Right renal cortex interstitium (tissue), 3 donors: ENCODE results near the gene ZNF777. TPM values are rescaled to one million over a fixed set of nuclear protein-coding genes. Genes with fewer than 3 reads are reported as not detected.
"Not testable (repeated sequence)": the region's sequence is repeated elsewhere in the genome, so short reads cannot be mapped to it uniquely, and the experiment has no call there.

Experiments
- DNase-seq, 3 donors: peaks; one replicate each; pipeline ENCODE4 v3.0.0-alpha.2; 2013; ENCODE audit warnings: low read depth in 3 of 3, low spot score in 2 of 3
- polyA plus RNA-seq, 3 donors: library from polyadenylated mRNA; unstranded; fragments of 120-200 nt; gene quantifications; one replicate each; pipeline ENCODE4 v1.2.1, GENCODE V29; 2013; ENCODE audit not compliant: insufficient read length in 3 of 3

ZNF777 gene
- polyA plus RNA-seq, 3 donors: 12.9 to 13.3 (median 13.1) TPM

GRCh38 chr7:149420006-149420405, 40.9 kb downstream of the ZNF777 start:
- DNase-seq: no peak

GRCh38 chr7:149415391-149416071, 45.3 kb downstream of the ZNF777 start:
- no peak for DNase-seq

DNA sequence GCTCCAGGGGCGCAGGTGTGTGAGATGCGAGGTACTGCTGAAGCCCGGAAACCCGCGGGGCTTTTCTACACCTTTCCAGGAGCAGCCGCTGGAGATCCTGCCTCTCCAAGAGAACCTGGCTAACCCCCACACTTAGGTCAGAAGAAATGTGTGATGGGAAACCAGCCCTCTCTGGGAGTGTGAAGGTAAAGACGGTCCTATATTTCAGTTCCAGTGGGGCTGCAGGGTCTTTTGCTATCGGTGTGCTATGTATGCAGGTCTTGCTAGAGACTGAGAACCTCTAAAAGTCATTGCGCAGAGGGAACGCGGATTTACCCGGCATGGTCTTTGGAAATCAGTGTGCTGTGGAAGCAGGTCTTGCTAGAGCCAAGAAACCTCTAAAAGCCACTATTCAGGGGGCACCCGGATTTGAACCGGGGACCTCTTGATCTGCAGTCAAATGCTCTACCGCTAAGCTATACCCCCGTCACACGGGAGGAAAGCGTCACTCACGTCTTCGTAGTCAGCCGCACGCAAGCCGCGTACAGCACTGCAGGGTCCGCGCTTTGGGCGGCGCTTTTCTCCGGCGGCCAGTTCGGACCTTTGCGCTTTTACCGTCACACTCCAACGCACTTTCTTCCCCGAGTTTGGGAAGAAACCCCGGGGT, 46.0 kb downstream of the ZNF777 start:
- DNase-seq: no peak

DNA sequence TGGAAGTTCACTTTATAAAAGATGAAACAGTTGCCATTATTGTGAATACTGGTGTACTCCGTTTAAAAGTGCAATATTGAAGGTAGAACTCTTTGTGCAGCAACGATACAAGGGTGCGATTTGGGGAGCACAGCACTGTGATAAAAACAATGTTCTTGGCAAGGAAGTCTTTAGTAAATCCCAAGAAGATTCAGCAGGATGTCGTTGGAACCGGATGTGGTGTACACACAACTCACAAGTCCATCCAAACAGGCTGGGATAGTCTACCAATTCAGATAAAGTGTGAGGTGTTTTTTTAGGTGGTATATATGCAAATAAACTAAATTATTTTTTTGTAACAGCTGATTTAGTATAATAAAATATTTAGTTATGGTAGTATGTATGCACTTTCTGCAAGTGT, 46.7 kb downstream of the ZNF777 start:
- DNase-seq: no peak

GRCh38 chr7:149413083-149413482, 47.8 kb downstream of the ZNF777 start:
- not testable (repeated sequence) for DNase-seq

GRCh38 chr7:149409895-149410294, 51.0 kb downstream of the ZNF777 start:
- DNase-seq: no peak

- DNase-seq: no peak
Measured at GRCh38 chr7:149404825-149405224, 56.0 kb downstream of the ZNF777 start.

- DNase-seq: no peak
Measured at GRCh38 chr7:149404396-149404795, 56.5 kb downstream of the ZNF777 start.

DNA sequence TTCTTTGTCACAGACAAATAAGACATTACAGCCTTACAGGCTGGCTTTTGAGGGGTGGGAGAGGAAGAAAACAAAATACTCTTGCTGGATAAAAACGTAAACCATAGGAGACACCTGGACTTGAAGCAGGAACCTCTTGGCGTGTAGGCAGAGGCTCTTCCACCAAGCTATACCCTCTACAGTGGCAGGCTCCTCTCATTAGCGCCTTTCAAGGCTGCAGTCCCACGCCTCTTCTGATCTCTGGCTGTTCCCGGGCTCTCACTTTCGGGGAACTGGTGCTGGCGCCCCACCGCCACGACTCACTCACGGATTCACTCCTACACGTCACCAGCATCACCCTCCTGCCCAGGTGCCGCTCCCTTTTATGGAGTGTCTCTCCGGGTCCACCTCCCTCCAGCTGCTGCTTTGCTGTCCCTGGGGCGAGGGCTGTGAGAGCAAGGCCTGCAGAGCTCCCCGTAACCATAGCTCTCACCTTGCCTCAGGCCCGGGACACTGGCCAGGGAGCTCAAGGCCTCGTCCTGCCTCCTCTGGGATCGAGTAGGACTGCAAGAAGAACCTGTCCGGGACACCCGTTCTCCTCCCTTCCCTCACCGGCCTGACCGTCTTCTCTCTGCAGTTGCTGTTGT, 62.6 kb downstream of the ZNF777 start:
- no peak for DNase-seq

GRCh38 chr7:149397470-149398043, 63.3 kb downstream of the ZNF777 start:
- DNase-seq: no peak

DNA sequence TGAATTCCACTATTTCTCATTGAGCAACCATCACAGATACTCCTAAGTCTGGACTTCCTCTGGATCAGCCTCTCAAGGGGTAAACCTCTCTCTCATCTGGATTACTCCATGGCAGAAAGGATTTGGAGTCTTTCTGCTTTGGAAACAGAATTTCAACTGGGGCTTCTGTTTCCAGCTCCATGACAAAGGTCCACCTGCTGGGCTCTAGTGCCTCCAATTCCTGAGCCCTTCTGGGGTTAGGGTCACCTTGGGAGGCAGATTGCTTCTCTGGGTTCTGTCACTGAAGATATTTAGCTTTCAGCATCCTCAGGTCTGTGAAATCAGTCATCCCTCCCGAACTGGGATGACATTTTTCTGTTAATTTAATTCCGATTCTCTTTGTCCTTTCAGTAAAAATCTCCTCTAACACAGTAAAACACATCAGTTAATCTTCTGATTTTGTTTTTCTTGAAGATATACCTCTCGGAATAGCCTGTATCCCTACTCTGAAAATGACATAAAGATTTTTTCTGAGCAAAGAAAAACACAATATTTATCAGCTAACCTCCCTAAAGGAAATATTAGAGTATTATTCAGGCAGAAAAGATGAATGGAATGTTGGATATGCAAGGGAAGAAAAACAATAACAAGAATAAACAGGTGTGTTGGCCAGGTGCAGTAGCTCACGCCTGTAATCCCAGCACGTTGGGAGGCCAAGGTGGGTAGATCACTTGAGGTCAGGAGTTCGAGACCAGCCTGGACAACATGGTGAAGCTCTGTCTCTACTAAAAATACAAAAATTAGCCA, 72.1 kb downstream of the ZNF777 start:
- not testable (repeated sequence) for DNase-seq

- DNase-seq: not testable (repeated sequence)
Measured at GRCh38 chr7:149386514-149386913, 74.3 kb downstream of the ZNF777 start.

- no peak for DNase-seq
Measured at GRCh38 chr7:149385195-149385950, 75.5 kb downstream of the ZNF777 start.

Other genes with a start within 250 kb of the ZNF777 start
- gene ZNF212, start 221.4 kb downstream of the ZNF777 start, polyA plus RNA-seq: 10 to 100 TPM; 15.5 to 17.0 (median 16.5) TPM
- 10 to 100 TPM in 2 of 3 donors, 1 to 10 TPM in 1; 9.8 to 11.6 (median 10.3) TPM for gene ZNF783, start 198.9 kb downstream of the ZNF777 start, polyA plus RNA-seq
- 10 to 100 TPM; 11.0 to 12.6 (median 11.0) TPM for gene ZNF746, start 36.7 kb upstream of the ZNF777 start, polyA plus RNA-seq